Natural killer cell (primary cell): ENCODE data around the gene GSTP1. TPM values are rescaled to one million over a fixed set of nuclear protein-coding genes. Genes with fewer than 3 reads are reported as not detected.
A peak's percentile ranks its signal among the peaks of the same experiment; 100 is the strongest.

Experiments
- ATAC-seq, 3 donors: fragments of 150-1000 bp in 2 of 3; fragments of 200-7000 bp in 1 of 3; cut with Tn5 transposase; 1 replicate in 1 of 3; 2 replicates in 2 of 3; pipeline ENCODE4 v1.10.0; 2021; ENCODE audit warnings: mild to moderate bottlenecking in 2 of 3, moderate library complexity in 2 of 3
- DNase-seq, 2 donors: peaks; one replicate each; pipeline versions ENCODE4 v3.0.0 to v3.0.0-alpha.2; 2013 to 2021; ENCODE audit warnings: mixed read lengths in 1 of 2
- H3K27ac ChIP-seq: one replicate; pipeline ENCODE4 v1.5.1; 2013; ENCODE audit warnings: mild to moderate bottlenecking, low read length
- H3K27me3 ChIP-seq: one replicate; pipeline ENCODE4 v1.6.1; 2013; ENCODE audit warnings: low read length; ENCODE audit not compliant: control insufficient read depth, insufficient read depth
- H3K36me3 ChIP-seq: one replicate; pipeline ENCODE4 v1.6.1; 2013; ENCODE audit warnings: low read length; ENCODE audit not compliant: control insufficient read depth, insufficient read depth
- H3K4me1 ChIP-seq: one replicate; pipeline ENCODE4 v1.6.1; 2013; ENCODE audit warnings: low read length; ENCODE audit not compliant: control insufficient read depth, insufficient read depth
- H3K4me3 ChIP-seq: one replicate; pipeline ENCODE4 v1.5.1; 2013; ENCODE audit warnings: low read length
- H3K9me3 ChIP-seq: one replicate; pipeline ENCODE4 v1.6.1; 2013; ENCODE audit warnings: low read length; ENCODE audit not compliant: control insufficient read depth, insufficient read depth
- H3K27ac Mint-ChIP-seq, 2 donors: one replicate each; pipeline ENCODE4 v1.8.0; 2022; ENCODE audit warnings: mild to moderate bottlenecking in 2 of 2, mixed read lengths in 2 of 2, moderate library complexity in 1 of 2
- H3K27me3 Mint-ChIP-seq, 2 donors: one replicate each; pipeline ENCODE4 v1.8.0; 2022; ENCODE audit warnings: low read depth in 2 of 2, mixed read lengths in 2 of 2
- H3K36me3 Mint-ChIP-seq: one replicate; pipeline ENCODE4 v1.8.0; 2022; ENCODE audit warnings: mixed read lengths
- H3K4me1 Mint-ChIP-seq, 2 donors: one replicate each; pipeline ENCODE4 v1.8.0; 2022; ENCODE audit warnings: mixed read lengths in 2 of 2
- H3K4me3 Mint-ChIP-seq: one replicate; pipeline ENCODE4 v1.8.0; 2022; ENCODE audit warnings: mild to moderate bottlenecking, moderate library complexity, mixed read lengths
- H3K9me3 Mint-ChIP-seq, 2 donors: one replicate each; pipeline ENCODE4 v1.8.0; 2022; ENCODE audit warnings: mixed read lengths in 2 of 2
- WGBS: methylation state at CpG from one replicate; pipeline ENCODE4 v1.1.7; 2013; ENCODE audit warnings: missing lambda C conversion rate; ENCODE audit not compliant: insufficient coverage; 5-methylcytosine and 5-hydroxymethylcytosine counted together
- intact Hi-C: fragments of 100-400 bp; cut with micrococcal nuclease; formaldehyde crosslinking; loops from one replicate; pipeline ENCODE4 v1.14.2; 2022
- total RNA-seq, 4 donors: library from RNA; stranded (reverse); fragments of 120-200 nt in 1 of 4; gene quantifications; one replicate each; pipeline versions ENCODE4 v1.2.3 to v1.2.4, GENCODE V29; 2013 to 2022
- TF ChIP-seq, protein P1 (sequence below): fragments of 200-600 bp; IDR thresholded peaks from one replicate; pipeline ENCODE4 v1.8.0; 2022; ENCODE audit warnings: antibody characterized with exemption

GSTP1 gene
- total RNA-seq, 3 donors from 2014 or later (not counting 1 experiment from before 2014, with no cell fraction given) = 172 to 218 (median 212) TPM

- H3K4me3 ChIP-seq = no peak overlapping the region
- TF ChIP-seq, protein P1, sequence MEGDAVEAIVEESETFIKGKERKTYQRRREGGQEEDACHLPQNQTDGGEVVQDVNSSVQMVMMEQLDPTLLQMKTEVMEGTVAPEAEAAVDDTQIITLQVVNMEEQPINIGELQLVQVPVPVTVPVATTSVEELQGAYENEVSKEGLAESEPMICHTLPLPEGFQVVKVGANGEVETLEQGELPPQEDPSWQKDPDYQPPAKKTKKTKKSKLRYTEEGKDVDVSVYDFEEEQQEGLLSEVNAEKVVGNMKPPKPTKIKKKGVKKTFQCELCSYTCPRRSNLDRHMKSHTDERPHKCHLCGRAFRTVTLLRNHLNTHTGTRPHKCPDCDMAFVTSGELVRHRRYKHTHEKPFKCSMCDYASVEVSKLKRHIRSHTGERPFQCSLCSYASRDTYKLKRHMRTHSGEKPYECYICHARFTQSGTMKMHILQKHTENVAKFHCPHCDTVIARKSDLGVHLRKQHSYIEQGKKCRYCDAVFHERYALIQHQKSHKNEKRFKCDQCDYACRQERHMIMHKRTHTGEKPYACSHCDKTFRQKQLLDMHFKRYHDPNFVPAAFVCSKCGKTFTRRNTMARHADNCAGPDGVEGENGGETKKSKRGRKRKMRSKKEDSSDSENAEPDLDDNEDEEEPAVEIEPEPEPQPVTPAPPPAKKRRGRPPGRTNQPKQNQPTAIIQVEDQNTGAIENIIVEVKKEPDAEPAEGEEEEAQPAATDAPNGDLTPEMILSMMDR = no peak
- intact Hi-C loops = loop anchor here (5.0 kb wide), 1 partner anchor 33 kb away; no protein-coding TSS in a partner anchor
- ATAC-seq (no peak), DNase-seq (no peak)
- no peaks in the 10 kb centered on the region for H3K9me3 Mint-ChIP-seq
- no peaks in the 10 kb centered on the region for H3K27me3 ChIP-seq
- WGBS = 90% methylated on average over 2 of the region's 2 CpGs
- no peak overlapping the region for H3K27ac ChIP-seq
- H3K4me3 Mint-ChIP-seq = peak overlapping the region; percentile 70
- H3K9me3 ChIP-seq = no peaks in the 10 kb centered on the region
- peaks cover 25 to 31% of the 10 kb centered on the region in 2 donors for H3K4me1 Mint-ChIP-seq
- peaks cover 15% of the 10 kb centered on the region for H3K36me3 ChIP-seq
- no peaks in the 10 kb centered on the region for H3K36me3 Mint-ChIP-seq
- H3K4me1 ChIP-seq = peaks cover 41% of the 10 kb centered on the region
- H3K27me3 Mint-ChIP-seq = no peaks in the 10 kb centered on the region
- no peak overlapping the region for H3K27ac Mint-ChIP-seq
These were observed 21.2 kb downstream of the GSTP1 start for GRCh38 chr11:67604815-67605214.

DNA sequence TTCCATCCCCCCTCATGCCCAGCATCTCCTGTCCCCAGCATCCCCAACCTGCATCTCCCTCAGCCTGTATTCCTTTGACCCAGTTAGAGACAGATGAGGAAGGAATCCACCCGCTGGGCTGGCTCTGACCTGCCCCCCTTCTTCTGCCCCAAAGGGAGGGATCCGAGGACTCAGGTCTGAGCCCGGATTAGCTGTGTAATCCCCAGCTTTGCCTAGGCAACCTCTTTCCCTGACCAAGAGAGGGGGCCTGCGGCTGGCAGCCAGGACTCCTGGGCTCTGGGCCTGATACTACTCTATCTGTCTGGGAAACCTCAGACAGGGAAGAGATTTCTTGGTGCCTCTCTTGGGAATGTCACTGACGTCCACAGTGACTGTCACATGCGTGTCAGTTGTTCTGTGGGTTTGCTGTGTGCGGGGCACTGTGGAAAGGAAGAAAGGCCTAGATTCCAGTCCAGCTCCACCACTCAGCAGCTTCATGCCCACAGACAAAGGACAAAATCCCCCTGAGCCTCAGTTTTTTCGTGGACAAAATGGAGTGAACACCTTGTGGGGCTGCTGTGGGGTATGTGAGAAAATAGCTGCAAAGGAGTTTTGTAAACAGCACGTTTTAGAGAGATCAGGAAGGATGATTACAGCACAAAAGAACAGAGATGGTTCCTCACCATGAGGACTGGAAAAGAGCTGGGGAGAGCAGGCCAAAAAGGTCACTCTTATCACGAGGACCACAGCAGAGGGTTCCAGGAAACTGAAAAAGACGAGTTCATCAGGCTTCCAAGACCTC is 21.8 kb downstream of the GSTP1 start:
- Histone ChIP-seq H3K4me1 (peaks cover 36% of the 10 kb centered on the region), H3K36me3 (peaks cover 19% of the 10 kb centered on the region), H3K4me3 (no peak overlapping the region), H3K27ac (no peak overlapping the region), H3K9me3 (no peaks in the 10 kb centered on the region), H3K27me3 (no peaks in the 10 kb centered on the region)
- no peak for ATAC-seq
- peak overlapping the region; percentile 61 for H3K4me3 Mint-ChIP-seq
- no peaks in the 10 kb centered on the region for H3K9me3 Mint-ChIP-seq
- WGBS = 83% methylated on average over 9 of the region's 11 CpGs
- intact Hi-C loops = loop anchor here (5.0 kb wide), 1 partner anchor 33 kb away; no protein-coding TSS in a partner anchor
- H3K36me3 Mint-ChIP-seq = no peaks in the 10 kb centered on the region
- no peak for DNase-seq
- TF ChIP-seq, protein P1 = no peak
- H3K4me1 Mint-ChIP-seq = peaks cover 19 to 25% of the 10 kb centered on the region in 2 donors
- no peak overlapping the region for H3K27ac Mint-ChIP-seq
- H3K27me3 Mint-ChIP-seq = no peaks in the 10 kb centered on the region

DNA sequence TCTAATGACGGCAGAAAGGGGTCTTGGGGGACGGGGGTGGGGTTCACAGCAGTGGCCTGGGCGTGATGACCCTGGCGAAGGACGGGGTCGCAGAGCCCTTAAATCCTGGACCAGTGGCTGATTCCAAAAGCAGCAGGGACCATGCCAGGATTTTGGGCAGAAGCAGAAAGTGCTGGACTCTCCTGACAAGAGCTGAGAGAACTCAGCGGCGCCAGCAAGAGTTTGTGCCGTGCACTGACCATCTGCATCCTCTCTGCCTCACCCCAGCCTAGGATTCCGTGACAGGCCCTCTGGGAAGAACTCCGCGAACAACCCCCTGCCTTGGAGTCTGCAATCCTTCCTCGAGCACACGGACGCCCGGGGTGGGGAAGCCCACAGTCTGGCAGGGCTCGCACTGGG is 22.5 kb downstream of the GSTP1 start:
- Mint-ChIP-seq H3K27me3 (no peaks in the 10 kb centered on the region), H3K36me3 (no peaks in the 10 kb centered on the region), H3K4me1 (peaks cover 12 to 18% of the 10 kb centered on the region in 2 donors)

More for the DNA sequence above, 22.5 kb downstream of the GSTP1 start:
- Histone ChIP-seq H3K4me1 (peaks cover 29% of the 10 kb centered on the region), H3K27ac (no peak overlapping the region), H3K27me3 (no peaks in the 10 kb centered on the region), H3K36me3 (peaks cover 26% of the 10 kb centered on the region), H3K9me3 (no peaks in the 10 kb centered on the region), H3K4me3 (peak overlapping the region; percentile 55)
- WGBS = 64% methylated on average over 17 of the region's 17 CpGs
- DNase-seq (no peak), ATAC-seq (no peak)
- intact Hi-C loops = loop anchor here (5.0 kb wide), 1 partner anchor 34 kb away; no protein-coding TSS in a partner anchor
- no peaks in the 10 kb centered on the region for H3K9me3 Mint-ChIP-seq
- H3K27ac Mint-ChIP-seq = peak overlapping the region; percentile 78 to 91
- peak overlapping the region; percentile 91 for H3K4me3 Mint-ChIP-seq
- TF ChIP-seq, protein P1 = no peak
